HepG2 (cell line): ENCODE results near the gene CTDNEP1. TPM values are rescaled to one million over a fixed set of nuclear protein-coding genes. Genes with fewer than 3 reads are reported as not detected.
A peak's percentile ranks its signal among the peaks of the same experiment; 100 is the strongest.

Source experiments
- ARNTL ChIP-seq: sonication (generic); formaldehyde crosslinking; IDR thresholded peaks from 2 replicates; pipeline ENCODE4 v1.4.0; 2020; ENCODE audit warnings: mild to moderate bottlenecking, missing genetic modification reagents
- DBP ChIP-seq: sonication (generic); formaldehyde crosslinking; IDR thresholded peaks from 2 replicates; pipeline ENCODE4 v1.4.0; 2020; ENCODE audit warnings: missing genetic modification reagents; ENCODE audit errors: not compliant biosample characterization
- ETS1 ChIP-seq: sonication (generic); formaldehyde crosslinking; IDR thresholded peaks from 2 replicates; pipeline ENCODE4 v1.4.0; 2020; ENCODE audit warnings: missing genetic modification reagents
- HMG20B ChIP-seq: conservative IDR thresholded peaks from 2 replicates; pipeline ENCODE4 v1.6.1; 2016; ENCODE audit warnings: missing genetic modification reagents, missing compliant biosample characterization
- HMGA1 ChIP-seq: sonication (generic); formaldehyde crosslinking; conservative IDR thresholded peaks from 2 replicates; pipeline ENCODE4 v1.4.0; 2020; ENCODE audit warnings: missing genetic modification reagents
- HNF4G ChIP-seq, 2 experiments: sonication (generic) in 1 of 2; formaldehyde crosslinking in 1 of 2; IDR thresholded peaks; 2 replicates each; pipeline versions ENCODE4 v1.4.0 to v1.6.1; 2011 to 2020; ENCODE audit warnings: borderline replicate concordance in 2 of 2, low read depth in 2 of 2, mild to moderate bottlenecking in 2 of 2, low read length in 1 of 2, missing genetic modification reagents in 1 of 2, moderate library complexity in 1 of 2
- KLF12 ChIP-seq: sonication (generic); formaldehyde crosslinking; IDR thresholded peaks from 2 replicates; pipeline ENCODE4 v1.4.0; 2020; ENCODE audit warnings: missing genetic modification reagents, borderline replicate concordance
- MZF1 ChIP-seq: sonication (generic); formaldehyde crosslinking; IDR thresholded peaks from 2 replicates; pipeline ENCODE4 v1.8.1; 2023; ENCODE audit warnings: mild to moderate bottlenecking, missing genetic modification reagents, borderline replicate concordance
- NFIB ChIP-seq: sonication (generic); formaldehyde crosslinking; IDR thresholded peaks from 2 replicates; pipeline ENCODE4 v1.9.0; 2021; ENCODE audit warnings: missing genetic modification reagents, mild to moderate bottlenecking, borderline replicate concordance
- POGZ ChIP-seq: sonication (generic); formaldehyde crosslinking; IDR thresholded peaks from 2 replicates; pipeline ENCODE4 v1.4.0; 2020; ENCODE audit warnings: mild to moderate bottlenecking, missing genetic modification reagents
- PPARG ChIP-seq: conservative IDR thresholded peaks from 2 replicates; pipeline ENCODE4 v1.6.1; 2016; ENCODE audit warnings: missing biosample characterization, missing genetic modification reagents
- SNRNP70 ChIP-seq: fragments of 200-400 bp; formaldehyde crosslinking; IDR thresholded peaks from 2 replicates; pipeline ENCODE4 v1.6.1; 2017; ENCODE audit warnings: mild to moderate bottlenecking, low read depth, low read length, moderate library complexity
- SOX13 ChIP-seq, 3 experiments: fragments of 450-650 bp in 1 of 3; sonication (generic) in 1 of 3; formaldehyde crosslinking in 1 of 3; IDR thresholded peaks in 2 of 3; conservative IDR thresholded peaks in 1 of 3; 2 replicates each; pipeline versions ENCODE4 v1.5.0 to v1.6.1; 2016 to 2020; ENCODE audit warnings: antibody characterized with exemption in 1 of 3, mild to moderate bottlenecking in 1 of 3, missing compliant biosample characterization in 1 of 3, missing genetic modification reagents in 1 of 3, moderate library complexity in 1 of 3
- U2AF1 ChIP-seq: fragments of 200-400 bp; formaldehyde crosslinking; optimal IDR thresholded peaks from 2 replicates; pipeline ENCODE3; 2017; ENCODE audit warnings: mild to moderate bottlenecking, low read depth, low read length
- U2AF2 ChIP-seq: fragments of 200-400 bp; formaldehyde crosslinking; IDR thresholded peaks from 2 replicates; pipeline ENCODE4 v1.6.1; 2017; ENCODE audit warnings: low read depth, mild to moderate bottlenecking, low read length
- ZBTB25 ChIP-seq: IDR thresholded peaks from 2 replicates; pipeline ENCODE4 v1.6.1; 2018; ENCODE audit warnings: missing genetic modification reagents
- ZNF235 ChIP-seq: sonication (generic); formaldehyde crosslinking; IDR thresholded peaks from 2 replicates; pipeline ENCODE4 v1.8.1; 2023; ENCODE audit warnings: mild to moderate bottlenecking, missing genetic modification reagents, borderline replicate concordance
- ZNF414 ChIP-seq: sonication (generic); formaldehyde crosslinking; IDR thresholded peaks from 2 replicates; pipeline ENCODE4 v1.5.0; 2020; ENCODE audit warnings: missing genetic modification reagents
- ZNF430 ChIP-seq: sonication (generic); formaldehyde crosslinking; IDR thresholded peaks from 2 replicates; pipeline ENCODE4 v1.9.0; 2021; ENCODE audit warnings: mild to moderate bottlenecking, missing genetic modification reagents
- ZNF513 ChIP-seq: sonication (generic); formaldehyde crosslinking; conservative IDR thresholded peaks from 2 replicates; pipeline ENCODE4 v1.5.0; 2020; ENCODE audit warnings: missing genetic modification reagents
- ZNF614 ChIP-seq: IDR thresholded peaks from 2 replicates; pipeline ENCODE4 v1.6.1; 2018; ENCODE audit warnings: missing biosample characterization, missing genetic modification reagents, inconsistent platforms, borderline replicate concordance
- ZNF777 ChIP-seq: sonication (generic); formaldehyde crosslinking; IDR thresholded peaks from 2 replicates; pipeline ENCODE4 v1.4.0; 2020; ENCODE audit warnings: missing genetic modification reagents
- polyA plus RNA-seq, 8 experiments: library from polyadenylated mRNA; depleted of rRNA in 3 of 8; stranded (reverse) in 7 of 8; unstranded in 1 of 8; fragments of >200 nt; fragmentation: Illumina TruSeq in 4 of 8; extraction: Trizol in 4 of 8; gene quantifications; 2 replicates each; pipeline versions ENCODE4 v1.2.1 to v1.2.3, GENCODE V29; 2011 to 2016; ENCODE audit warnings: low read depth in 4 of 8, missing spikeins in 1 of 8, mixed read lengths in 1 of 8; ENCODE audit not compliant: insufficient read depth in 1 of 8
- total RNA-seq, 5 experiments: library from RNA; depleted of rRNA; stranded (reverse); fragments of >200 nt; fragmentation: Illumina TruSeq; extraction: Trizol; gene quantifications; 2 replicates each; pipeline ENCODE4 v1.2.3, GENCODE V29; 2016; ENCODE audit warnings: low read depth in 1 of 5

Gene CTDNEP1
- total and polyA plus RNA-seq, 2 of the 13 experiments (the other 11 are each of a cell fraction or from before 2014, with no cell fraction given): 19.8 to 118 TPM

- TF ChIP-seq ZNF614 (CRISPR knock-in tag) (no peak), U2AF1 (no peak), ZNF414 (CRISPR knock-in tag) (no peak), ZNF235 (no peak), MZF1 (CRISPR knock-in tag) (no peak), ETS1 (CRISPR knock-in tag) (no peak), ZNF430 (CRISPR knock-in tag) (peak; percentile 47; the same call in 1 of the 2 replicates), HMG20B (CRISPR knock-in tag) (no peak), PPARG (CRISPR knock-in tag) (no peak), NFIB (no peak), SOX13 (IDR thresholded peaks at IDR 0.05) (no peak), SOX13 (CRISPR knock-in tag; conservative IDR thresholded peaks at IDR 0.05 in 1 of 2, IDR thresholded peaks at IDR 0.05 in 1 of 2) (no peak), ZBTB25 (no peak), SNRNP70 (no peak), ARNTL (CRISPR knock-in tag) (no peak), HNF4G (IDR thresholded peaks at IDR 0.05; ENCODE audit: borderline replicate concordance, low read depth, low read length) (no peak), HNF4G (CRISPR knock-in tag; IDR thresholded peaks at IDR 0.05; ENCODE audit: borderline replicate concordance, low read depth) (no peak), ZNF513 (CRISPR knock-in tag) (no peak), ZNF777 (no peak), HMGA1 (CRISPR knock-in tag) (no peak), POGZ (CRISPR knock-in tag) (peak; percentile 40; the same call in 1 of the 2 replicates), KLF12 (CRISPR knock-in tag) (no peak), U2AF2 (no peak), DBP (CRISPR knock-in tag) (peak; percentile 49)
These were observed 37.0 kb downstream of the CTDNEP1 start (continued) for GRCh38 chr17:7214300-7215135.
